ENCODE results near the gene TMCO5A.

The TMCO5A gene

GRCh38 chr15:37934340-37934739 lies at the start of gene TMCO5A:
TSS of gene TMCO5A (plus strand) at chr15:37934640. CDS start at chr15:37936324, 1,684 bp downstream.
- H3K27ac ChIP-seq: no peak within 1 kb of the TSS

GRCh38 chr15:37885651-37886050 lies 48.8 kb upstream of the TMCO5A start:
- no peak overlapping the region for H3K27ac ChIP-seq

More at GRCh38 chr15:37934340-37934739, at the start of gene TMCO5A:
- no peak within 1 kb of the TSS for H3K4me3 ChIP-seq

GRCh38 chr15:37888356-37888755 lies 46.1 kb upstream of the TMCO5A start:
- Histone ChIP-seq H3K4me3 (no peak overlapping the region), H3K27ac (no peak overlapping the region)

More at GRCh38 chr15:37885651-37886050, 48.8 kb upstream of the TMCO5A start:
- no peak overlapping the region for H3K4me3 ChIP-seq

- Histone ChIP-seq H3K27ac (no peak overlapping the region), H3K4me3 (no peak overlapping the region)
These were observed 42.6 kb upstream of the TMCO5A start for GRCh38 chr15:37891766-37892368.

- Histone ChIP-seq H3K4me3 (no peak overlapping the region), H3K27ac (no peak overlapping the region)
These were observed 41.1 kb upstream of the TMCO5A start for GRCh38 chr15:37893309-37893708.

- Histone ChIP-seq H3K27ac (no peak overlapping the region), H3K4me3 (no peak overlapping the region)
These were observed 36.1 kb upstream of the TMCO5A start for GRCh38 chr15:37898362-37898761.

GRCh38 chr15:37900326-37901221 lies 33.9 kb upstream of the TMCO5A start:
- no peak overlapping the region for H3K27ac ChIP-seq

GRCh38 chr15:37902126-37902525 lies 32.3 kb upstream of the TMCO5A start:
- Histone ChIP-seq H3K27ac (no peak overlapping the region), H3K4me3 (no peak overlapping the region)

More at GRCh38 chr15:37900326-37901221, 33.9 kb upstream of the TMCO5A start:
- no peak overlapping the region for H3K4me3 ChIP-seq

- Histone ChIP-seq H3K27ac (no peak overlapping the region), H3K4me3 (no peak overlapping the region)
These were observed 30.4 kb upstream of the TMCO5A start for GRCh38 chr15:37903919-37904625.

GRCh38 chr15:37907136-37907535 lies 27.3 kb upstream of the TMCO5A start:
- Histone ChIP-seq H3K27ac (no peak overlapping the region), H3K4me3 (no peak overlapping the region)

GRCh38 chr15:37921527-37922385 lies 12.7 kb upstream of the TMCO5A start:
- Histone ChIP-seq H3K27ac (no peak overlapping the region), H3K4me3 (no peak overlapping the region)

- H3K27ac ChIP-seq: no peak overlapping the region
These were observed 8.3 kb upstream of the TMCO5A start for GRCh38 chr15:37926136-37926535.

GRCh38 chr15:37929238-37929637 lies 5.2 kb upstream of the TMCO5A start:
- H3K27ac ChIP-seq: no peak overlapping the region
- H3K4me3 ChIP-seq: no peak overlapping the region

More at GRCh38 chr15:37926136-37926535, 8.3 kb upstream of the TMCO5A start:
- H3K4me3 ChIP-seq: no peak overlapping the region

- no peak overlapping the region for H3K27ac ChIP-seq
- H3K4me3 ChIP-seq: no peak overlapping the region
These were observed 3.1 kb upstream of the TMCO5A start for GRCh38 chr15:37931321-37931720.

GRCh38 chr15:37931868-37932267 lies 2.6 kb upstream of the TMCO5A start:
- no peak overlapping the region for H3K4me3 ChIP-seq

GRCh38 chr15:37932549-37932948 lies 1.9 kb upstream of the TMCO5A start:
- Histone ChIP-seq H3K27ac (no peak overlapping the region), H3K4me3 (no peak overlapping the region)

More at GRCh38 chr15:37931868-37932267, 2.6 kb upstream of the TMCO5A start:
- H3K27ac ChIP-seq: no peak overlapping the region

- no peak overlapping the region for H3K4me3 ChIP-seq
- no peak overlapping the region for H3K27ac ChIP-seq
These were observed 774 bp upstream of the TMCO5A start for GRCh38 chr15:37933666-37934065.

- no peak overlapping the region for H3K27ac ChIP-seq
- H3K4me3 ChIP-seq: no peak overlapping the region
These were observed 6.4 kb downstream of the TMCO5A start for GRCh38 chr15:37940876-37941275.

GRCh38 chr15:37941779-37942178 lies 7.3 kb downstream of the TMCO5A start:
- no peak overlapping the region for H3K4me3 ChIP-seq
- H3K27ac ChIP-seq: no peak overlapping the region

All from skin epidermis (tissue), 12 donors.